Measurements from ENCODE around the gene XRCC1. TPM values are rescaled to one million over a fixed set of nuclear protein-coding genes. Genes with fewer than 3 reads are reported as not detected.
"Not testable (repeated sequence)": the region's sequence is repeated elsewhere in the genome, so short reads cannot be mapped to it uniquely, and the experiment has no call there.

Gene XRCC1
- total RNA-seq, 1 donor from 2014 or later = 12.8 TPM

- H3K9me3 ChIP-seq (replicated peaks) = no peaks in the 10 kb centered on the region
- peaks cover 13% of the 10 kb centered on the region for H3K4me1 ChIP-seq
- DNase-seq = no peak
- H3K27me3 ChIP-seq (ENCODE audit: low read depth) = no peaks in the 10 kb centered on the region
- no peak overlapping the region for H3K27ac ChIP-seq (replicated peaks)
- TF ChIP-seq CTCF (IDR thresholded peaks at IDR 0.05; ENCODE audit: borderline replicate concordance) = no peak
- intact Hi-C loops (cut with micrococcal nuclease) = no loop called here
- no peak overlapping the region for H3K4me3 ChIP-seq
- H3K36me3 ChIP-seq = peaks cover 56% of the 10 kb centered on the region
Observed at GRCh38 chr19:43589277-43589676, 13.9 kb upstream of the XRCC1 start.

- DNase-seq; H3K9me3 ChIP-seq (replicated peaks); H3K27me3 ChIP-seq (ENCODE audit: low read depth); H3K4me3 ChIP-seq; H3K4me1 ChIP-seq; H3K27ac ChIP-seq (replicated peaks); intact Hi-C loops (cut with micrococcal nuclease): not testable (repeated sequence)
- peaks cover 35% of the 10 kb centered on the region for H3K36me3 ChIP-seq
Observed at GRCh38 chr19:43587029-43587428, 11.7 kb upstream of the XRCC1 start.

GRCh38 chr19:43586346-43586745 lies 11.0 kb upstream of the XRCC1 start:
- intact Hi-C loops (cut with micrococcal nuclease) = no loop called here
- no peak overlapping the region for H3K27ac ChIP-seq (replicated peaks)
- H3K4me3 ChIP-seq = no peak overlapping the region
- no peak for TF ChIP-seq CTCF (IDR thresholded peaks at IDR 0.05; ENCODE audit: borderline replicate concordance)
- H3K9me3 ChIP-seq (replicated peaks) = no peaks in the 10 kb centered on the region
- H3K27me3 ChIP-seq (ENCODE audit: low read depth) = no peaks in the 10 kb centered on the region
- no peak for DNase-seq
- peaks cover 7% of the 10 kb centered on the region for H3K4me1 ChIP-seq
- H3K36me3 ChIP-seq = peaks cover 28% of the 10 kb centered on the region

- H3K36me3 ChIP-seq = peaks cover 12% of the 10 kb centered on the region
- H3K9me3 ChIP-seq (replicated peaks) = no peaks in the 10 kb centered on the region
Observed at GRCh38 chr19:43584484-43584883, 9.2 kb upstream of the XRCC1 start.

GRCh38 chr19:43582495-43582894 lies 7.2 kb upstream of the XRCC1 start:
- Histone ChIP-seq H3K9me3 (replicated peaks) (no peaks in the 10 kb centered on the region), H3K4me1 (peaks cover 19% of the 10 kb centered on the region), H3K4me3 (no peak overlapping the region), H3K27ac (replicated peaks) (no peak overlapping the region), H3K36me3 (peaks cover 5% of the 10 kb centered on the region), H3K27me3 (ENCODE audit: low read depth) (no peaks in the 10 kb centered on the region)
- intact Hi-C loops (cut with micrococcal nuclease) = no loop called here
- no peak for TF ChIP-seq CTCF (IDR thresholded peaks at IDR 0.05; ENCODE audit: borderline replicate concordance)
- DNase-seq = no peak

More at GRCh38 chr19:43584484-43584883, 9.2 kb upstream of the XRCC1 start:
- peaks cover 19% of the 10 kb centered on the region for H3K4me1 ChIP-seq
- no peak for DNase-seq
- H3K27me3 ChIP-seq (ENCODE audit: low read depth) = no peaks in the 10 kb centered on the region
- TF ChIP-seq CTCF (IDR thresholded peaks at IDR 0.05; ENCODE audit: borderline replicate concordance) = no peak
- intact Hi-C loops (cut with micrococcal nuclease) = no loop called here
- no peak overlapping the region for H3K4me3 ChIP-seq
- no peak overlapping the region for H3K27ac ChIP-seq (replicated peaks)

- TF ChIP-seq CTCF (IDR thresholded peaks at IDR 0.05; ENCODE audit: borderline replicate concordance) = no peak
- no peaks in the 10 kb centered on the region for H3K27me3 ChIP-seq (ENCODE audit: low read depth)
- H3K9me3 ChIP-seq (replicated peaks) = no peaks in the 10 kb centered on the region
- peaks cover 19% of the 10 kb centered on the region for H3K4me1 ChIP-seq
- H3K4me3 ChIP-seq = peak overlapping the region; percentile 63
- H3K36me3 ChIP-seq = peaks cover 2% of the 10 kb centered on the region
- no peak for DNase-seq
- peak overlapping the region; percentile 64 for H3K27ac ChIP-seq (replicated peaks)
- intact Hi-C loops (cut with micrococcal nuclease) = no loop called here
Observed at GRCh38 chr19:43581467-43581866, 6.1 kb upstream of the XRCC1 start.
